Measurements from ENCODE around the gene MEG3.

The MEG3 gene

GRCh38 chr14:100834082-100834793 lies 8.3 kb downstream of the MEG3 start:
- DNase-seq (ENCODE audit: low read depth), result no peak

GRCh38 chr14:100834794-100835547 lies 9.1 kb downstream of the MEG3 start:
- no peak for DNase-seq (ENCODE audit: low read depth)

- no peak for DNase-seq (ENCODE audit: low read depth)
Measured at GRCh38 chr14:100835548-100836310, 9.8 kb downstream of the MEG3 start.

- no peak for DNase-seq (ENCODE audit: low read depth)
Measured at GRCh38 chr14:100836311-100836805, 10.4 kb downstream of the MEG3 start.

- DNase-seq (ENCODE audit: low read depth), result no peak
Measured at GRCh38 chr14:100836941-100837804, 11.3 kb downstream of the MEG3 start.

GRCh38 chr14:100837805-100838350 lies 12.0 kb downstream of the MEG3 start:
- DNase-seq (ENCODE audit: low read depth), result no peak

- DNase-seq (ENCODE audit: low read depth), result no peak
Measured at GRCh38 chr14:100838493-100839314, 12.8 kb downstream of the MEG3 start.

GRCh38 chr14:100839315-100839585 lies 13.3 kb downstream of the MEG3 start:
- DNase-seq (ENCODE audit: low read depth), result no peak

GRCh38 chr14:100839681-100840111 lies 13.8 kb downstream of the MEG3 start:
- no peak for DNase-seq (ENCODE audit: low read depth)

- DNase-seq (ENCODE audit: low read depth), result no peak
Measured at GRCh38 chr14:100840286-100841065, 14.6 kb downstream of the MEG3 start.

- no peak for DNase-seq (ENCODE audit: low read depth)
Measured at GRCh38 chr14:100841066-100841760, 15.3 kb downstream of the MEG3 start.

- DNase-seq (ENCODE audit: low read depth), result no peak
Measured at GRCh38 chr14:100841761-100842403, 16.0 kb downstream of the MEG3 start.

- no peak for DNase-seq (ENCODE audit: low read depth)
Measured at GRCh38 chr14:100842799-100843198, 16.9 kb downstream of the MEG3 start.

- no peak for DNase-seq (ENCODE audit: low read depth)
Measured at GRCh38 chr14:100844082-100844408, 18.1 kb downstream of the MEG3 start.

- no peak for DNase-seq (ENCODE audit: low read depth)
Measured at GRCh38 chr14:100844421-100844820, 18.5 kb downstream of the MEG3 start.

GRCh38 chr14:100844846-100845245 lies 18.9 kb downstream of the MEG3 start:
- DNase-seq (ENCODE audit: low read depth), result no peak

- DNase-seq (ENCODE audit: low read depth), result no peak
Measured at GRCh38 chr14:100845341-100845740, 19.4 kb downstream of the MEG3 start.

- DNase-seq (ENCODE audit: low read depth), result no peak
Measured at GRCh38 chr14:100846309-100846859, 20.5 kb downstream of the MEG3 start.

Measured in activated T-cell treated with anti-CD3 and anti-CD28 coated beads for 1 hour (primary cell).